ENCODE data around the gene TMEM86B. TPM values are rescaled to one million over a fixed set of nuclear protein-coding genes. Genes with fewer than 3 reads are reported as not detected.

Gene TMEM86B
- total RNA-seq, 4 donors from 2014 or later = 1.8 to 7.9 (median 2.4) TPM; not detected in 1

DNA sequence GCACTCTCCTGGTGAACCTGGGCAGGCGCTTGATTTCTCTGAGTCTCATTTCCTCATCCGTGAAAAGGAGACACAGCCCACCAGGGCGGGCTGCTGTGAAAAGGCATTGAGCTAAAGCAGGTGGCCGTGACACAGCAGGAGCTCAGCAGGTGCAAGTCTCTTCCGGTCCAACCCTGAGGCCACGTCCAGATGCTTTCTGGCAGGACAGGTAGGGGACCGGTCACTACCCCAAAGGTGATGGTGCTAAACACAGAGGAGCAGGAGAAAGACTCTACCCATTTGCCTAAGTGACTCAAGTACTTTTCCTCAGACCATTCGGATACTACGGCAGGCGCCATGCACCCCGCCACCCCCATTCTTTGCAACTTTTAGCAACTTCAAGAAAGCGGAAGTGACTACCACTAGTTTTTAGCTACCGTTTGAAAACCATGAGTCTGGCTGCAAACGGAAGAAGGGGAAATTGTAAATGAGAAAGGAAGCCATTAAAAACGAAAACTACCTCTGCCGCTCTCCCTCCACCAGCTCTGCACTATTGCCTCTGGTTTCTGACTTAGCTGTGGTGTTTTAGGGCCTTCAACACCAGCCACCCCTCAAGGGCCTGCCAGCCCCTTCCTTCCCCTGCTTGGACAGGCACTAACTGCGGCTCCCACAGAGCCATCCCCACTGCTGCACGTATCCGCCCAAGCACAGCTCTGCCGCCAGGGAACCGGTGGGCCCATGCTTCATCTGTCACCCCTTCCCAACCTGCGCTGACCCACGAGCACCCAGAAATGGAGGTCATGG, 25.5 kb upstream of the TMEM86B start:
- no peak for DNase-seq
- Histone ChIP-seq H3K4me1 (peaks cover 0 to 5% of the 10 kb centered on the region in 2 donors), H3K36me3 (no peaks in the 10 kb centered on the region), H3K4me3 (no peak overlapping the region), H3K27ac (peak overlapping the region in 1 of 2 donors; percentile 9), H3K9me3 (no peaks in the 10 kb centered on the region), H3K27me3 (no peaks in the 10 kb centered on the region)
- intact Hi-C loops (cut with DNase I; ENCODE audit: low total_unique reads) = no loop called here
- no peak for TF ChIP-seq POLR2A (IDR thresholded peaks at IDR 0.05)
- TF ChIP-seq, protein P1, sequence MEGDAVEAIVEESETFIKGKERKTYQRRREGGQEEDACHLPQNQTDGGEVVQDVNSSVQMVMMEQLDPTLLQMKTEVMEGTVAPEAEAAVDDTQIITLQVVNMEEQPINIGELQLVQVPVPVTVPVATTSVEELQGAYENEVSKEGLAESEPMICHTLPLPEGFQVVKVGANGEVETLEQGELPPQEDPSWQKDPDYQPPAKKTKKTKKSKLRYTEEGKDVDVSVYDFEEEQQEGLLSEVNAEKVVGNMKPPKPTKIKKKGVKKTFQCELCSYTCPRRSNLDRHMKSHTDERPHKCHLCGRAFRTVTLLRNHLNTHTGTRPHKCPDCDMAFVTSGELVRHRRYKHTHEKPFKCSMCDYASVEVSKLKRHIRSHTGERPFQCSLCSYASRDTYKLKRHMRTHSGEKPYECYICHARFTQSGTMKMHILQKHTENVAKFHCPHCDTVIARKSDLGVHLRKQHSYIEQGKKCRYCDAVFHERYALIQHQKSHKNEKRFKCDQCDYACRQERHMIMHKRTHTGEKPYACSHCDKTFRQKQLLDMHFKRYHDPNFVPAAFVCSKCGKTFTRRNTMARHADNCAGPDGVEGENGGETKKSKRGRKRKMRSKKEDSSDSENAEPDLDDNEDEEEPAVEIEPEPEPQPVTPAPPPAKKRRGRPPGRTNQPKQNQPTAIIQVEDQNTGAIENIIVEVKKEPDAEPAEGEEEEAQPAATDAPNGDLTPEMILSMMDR (IDR thresholded peaks at IDR 0.05) = no peak

DNA sequence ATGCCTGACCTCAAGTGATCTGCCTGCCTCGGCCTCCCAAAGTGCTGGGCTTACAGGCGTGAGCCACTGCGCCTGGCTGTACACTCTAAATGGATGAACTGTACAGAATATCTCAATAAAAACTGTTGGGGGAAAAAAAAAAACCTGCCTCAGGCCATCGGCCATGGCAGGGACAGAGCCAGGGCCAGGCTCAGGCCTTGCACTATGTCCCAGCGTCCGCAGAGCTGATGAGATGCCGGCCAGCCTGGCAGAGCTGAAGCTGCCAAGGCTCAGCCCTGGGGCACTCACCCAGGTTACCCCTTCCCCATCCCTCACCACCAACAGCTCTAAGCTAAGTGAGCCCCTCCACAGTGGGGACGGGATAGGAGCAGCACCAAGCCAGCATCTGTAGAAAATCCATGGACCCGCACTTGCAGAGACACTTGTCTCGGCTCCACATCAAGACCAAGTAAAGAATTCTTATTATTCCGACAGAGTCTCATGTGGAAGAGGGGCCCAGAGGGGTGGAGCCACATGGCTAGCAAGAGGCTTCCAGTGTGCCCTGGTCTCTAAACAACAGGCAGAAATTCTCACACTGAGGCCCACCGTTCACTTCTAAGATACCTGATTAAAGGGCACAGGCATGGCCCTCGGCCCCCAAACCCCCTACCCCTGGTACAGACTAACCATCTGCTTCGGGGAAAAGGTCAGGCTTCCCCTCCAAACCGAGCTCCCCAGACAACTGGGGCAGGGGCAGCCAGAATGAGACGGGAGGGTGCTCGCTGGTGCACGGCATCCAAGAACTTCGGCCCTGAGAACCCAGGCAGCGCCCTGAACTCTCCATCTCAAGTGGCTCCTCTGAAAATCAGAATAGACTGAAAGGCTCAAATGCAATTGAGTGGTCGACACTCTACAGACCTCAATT, 24.4 kb upstream of the TMEM86B start:
- no peak for TF ChIP-seq POLR2A (IDR thresholded peaks at IDR 0.05)
- TF ChIP-seq, protein P1 (IDR thresholded peaks at IDR 0.05) = no peak
- H3K27ac ChIP-seq = no peak overlapping the region
- no peak for DNase-seq
- intact Hi-C loops (cut with DNase I; ENCODE audit: low total_unique reads) = no loop called here
- no peaks in the 10 kb centered on the region for H3K9me3 ChIP-seq
- no peaks in the 10 kb centered on the region for H3K36me3 ChIP-seq
- H3K27me3 ChIP-seq = no peaks in the 10 kb centered on the region
- H3K4me1 ChIP-seq = peaks cover 0 to 5% of the 10 kb centered on the region in 2 donors
- H3K4me3 ChIP-seq = no peak overlapping the region

DNA sequence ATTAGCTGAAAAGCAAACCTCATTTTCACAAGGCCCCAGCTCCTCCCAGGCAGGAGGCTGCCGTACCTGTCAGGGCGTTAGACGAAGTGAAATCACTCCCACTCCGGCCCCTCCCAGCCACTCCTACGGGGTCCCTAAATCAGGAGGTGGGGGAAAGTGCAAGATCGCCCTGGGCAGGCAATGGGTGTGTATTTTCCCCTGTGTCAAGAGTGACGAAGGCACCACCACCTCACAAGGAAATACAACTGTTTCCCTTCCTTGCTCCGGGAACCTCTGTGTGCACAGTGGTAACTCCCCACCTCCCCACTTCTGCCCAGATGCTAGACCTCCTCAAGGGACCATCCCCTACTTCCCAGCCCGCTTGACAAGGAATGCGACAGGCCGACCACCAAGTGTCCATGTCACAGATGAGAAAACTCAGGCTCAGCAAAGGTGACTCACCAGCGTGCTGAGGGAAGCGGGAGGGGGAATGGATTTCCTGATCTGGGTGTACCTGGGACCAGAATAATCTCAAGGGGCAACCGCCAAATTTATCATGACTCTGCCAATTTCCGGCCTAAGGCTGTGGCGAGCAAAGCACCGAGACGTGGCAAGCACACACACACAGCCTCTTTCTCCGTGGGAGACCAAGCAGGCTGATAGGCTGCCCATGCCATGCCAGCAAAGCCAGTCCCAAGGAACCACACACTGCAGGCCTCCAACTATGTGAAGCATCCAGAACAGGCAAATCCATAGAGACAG, 22.9 kb upstream of the TMEM86B start:
- Histone ChIP-seq H3K27ac (no peak overlapping the region), H3K36me3 (no peaks in the 10 kb centered on the region), H3K4me3 (no peak overlapping the region), H3K9me3 (no peaks in the 10 kb centered on the region), H3K4me1 (peaks cover 0 to 5% of the 10 kb centered on the region in 2 donors), H3K27me3 (no peaks in the 10 kb centered on the region)
- intact Hi-C loops (cut with DNase I; ENCODE audit: low total_unique reads) = no loop called here
- TF ChIP-seq POLR2A (IDR thresholded peaks at IDR 0.05) = no peak
- TF ChIP-seq, protein P1 (IDR thresholded peaks at IDR 0.05) = no peak
- no peak for DNase-seq

DNA sequence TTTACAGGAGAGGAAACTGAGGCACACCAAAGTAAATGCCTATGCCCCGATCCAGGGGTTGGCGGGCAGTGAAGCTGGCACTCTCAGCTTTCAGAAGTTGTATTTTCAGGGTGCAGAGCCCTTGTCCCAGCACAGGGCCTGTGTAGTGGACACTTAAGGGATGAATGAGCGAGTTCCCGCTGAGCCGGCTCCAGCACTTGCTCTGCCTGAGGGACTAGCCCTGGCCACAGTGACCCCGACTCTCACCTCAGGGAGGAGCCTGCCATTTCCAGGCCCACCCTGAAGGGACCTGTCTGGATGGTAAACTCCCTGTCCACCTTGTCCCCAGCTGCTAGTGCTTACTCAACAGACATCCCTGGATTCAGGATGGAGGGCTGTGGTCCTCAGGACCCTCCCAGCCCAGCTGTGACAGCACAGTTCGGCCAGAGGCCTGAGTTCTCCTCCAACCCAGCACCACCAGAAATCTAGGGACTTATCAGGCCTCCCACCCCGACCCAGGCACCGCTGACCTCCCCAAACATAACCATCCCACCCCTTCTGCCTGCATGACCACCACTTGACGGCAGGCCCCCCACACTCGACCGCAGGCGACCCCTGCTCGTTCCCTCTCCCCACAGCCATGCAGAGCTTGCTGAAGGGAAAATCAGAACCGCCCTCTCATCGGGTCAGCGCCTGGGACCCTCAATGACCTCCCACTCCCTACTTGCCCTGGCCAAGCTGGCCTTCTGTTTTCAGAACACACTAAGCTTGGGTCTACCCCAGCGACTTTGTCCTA, 21.9 kb upstream of the TMEM86B start:
- Histone ChIP-seq H3K4me3 (no peak overlapping the region), H3K27ac (no peak overlapping the region), H3K27me3 (no peaks in the 10 kb centered on the region), H3K36me3 (no peaks in the 10 kb centered on the region), H3K9me3 (no peaks in the 10 kb centered on the region), H3K4me1 (peaks cover 0 to 5% of the 10 kb centered on the region in 2 donors)
- TF ChIP-seq, protein P1 (IDR thresholded peaks at IDR 0.05) = no peak
- no peak for TF ChIP-seq POLR2A (IDR thresholded peaks at IDR 0.05)
- intact Hi-C loops (cut with DNase I; ENCODE audit: low total_unique reads) = no loop called here
- no peak for DNase-seq

All from uterus (tissue), 4 donors.